Astrocyte (in vitro differentiated cells and primary cell): ENCODE measurements around the gene PSMA2. TPM values are rescaled to one million over a fixed set of nuclear protein-coding genes. Genes with fewer than 3 reads are reported as not detected.

Experiments used
- DNase-seq: peaks from one replicate; pipeline ENCODE4 v3.0.0-alpha.2; 2010; ENCODE audit warnings: low read depth
- FAIRE-seq: peaks from 2 replicates; lab custom pipeline; 2011; peaks lifted over from hg19 to GRCh38; lab: Jason Lieb, UNC
- H2AFZ ChIP-seq: 2 replicates; pipeline ENCODE4 v1.6.0; 2012; ENCODE audit warnings: low read depth, low read length, inconsistent platforms
- H3K27ac ChIP-seq: 2 replicates; pipeline ENCODE4 v1.5.1; 2011; ENCODE audit warnings: low read depth, low read length, inconsistent platforms
- H3K27me3 ChIP-seq: 2 replicates; pipeline ENCODE4 v1.6.0; 2011; ENCODE audit warnings: low read length, inconsistent platforms; ENCODE audit not compliant: insufficient read depth
- H3K36me3 ChIP-seq: 2 replicates; pipeline ENCODE4 v1.5.1; 2011; ENCODE audit warnings: low read length, inconsistent platforms; ENCODE audit not compliant: insufficient read depth
- H3K4me1 ChIP-seq: 2 replicates; pipeline ENCODE4 v1.5.1; 2011; ENCODE audit warnings: low read length, inconsistent platforms; ENCODE audit not compliant: insufficient read depth
- H3K4me2 ChIP-seq: 2 replicates; pipeline ENCODE4 v1.6.0; 2012; ENCODE audit warnings: low read length, inconsistent platforms
- H3K4me3 ChIP-seq: 2 replicates; pipeline ENCODE4 v1.5.1; 2011; ENCODE audit warnings: low read depth, mild to moderate bottlenecking, low read length, inconsistent platforms; ENCODE audit not compliant: insufficient read depth
- H3K79me2 ChIP-seq: 2 replicates; pipeline ENCODE4 v1.6.0; 2012; ENCODE audit warnings: mild to moderate bottlenecking, low read length, inconsistent platforms; ENCODE audit not compliant: insufficient read depth
- H3K9ac ChIP-seq: 2 replicates; pipeline ENCODE4 v1.6.0; 2012; ENCODE audit warnings: mild to moderate bottlenecking, low read length, inconsistent platforms
- H3K9me3 ChIP-seq: 2 replicates; pipeline ENCODE4 v1.5.1; 2012; ENCODE audit warnings: low read depth, mild to moderate bottlenecking, low read length, inconsistent platforms; ENCODE audit not compliant: insufficient read depth
- H4K20me1 ChIP-seq: 2 replicates; pipeline ENCODE4 v1.6.0; 2012; ENCODE audit warnings: low read length, inconsistent platforms; ENCODE audit not compliant: insufficient read depth
- H3K27ac Mint-ChIP-seq: one replicate; pipeline ENCODE4 v1.8.0; 2021; ENCODE audit warnings: mild to moderate bottlenecking, mixed read lengths; ENCODE audit not compliant: unreplicated experiment
- H3K27me3 Mint-ChIP-seq: one replicate; pipeline ENCODE4 v1.8.0; 2021; ENCODE audit warnings: low read depth, mixed read lengths; ENCODE audit not compliant: unreplicated experiment
- H3K36me3 Mint-ChIP-seq: one replicate; pipeline ENCODE4 v1.8.0; 2021; ENCODE audit warnings: low read depth, mixed read lengths; ENCODE audit not compliant: unreplicated experiment
- H3K4me1 Mint-ChIP-seq: one replicate; pipeline ENCODE4 v1.8.0; 2021; ENCODE audit warnings: low read depth, mixed read lengths; ENCODE audit not compliant: unreplicated experiment
- H3K4me3 Mint-ChIP-seq: one replicate; pipeline ENCODE4 v1.8.0; 2021; ENCODE audit warnings: mild to moderate bottlenecking, moderate library complexity, mixed read lengths; ENCODE audit not compliant: unreplicated experiment
- H3K9me3 Mint-ChIP-seq: one replicate; pipeline ENCODE4 v1.8.0; 2021; ENCODE audit warnings: mild to moderate bottlenecking, mixed read lengths; ENCODE audit not compliant: unreplicated experiment
- EZH2 ChIP-seq: IDR thresholded peaks from 2 replicates; pipeline ENCODE4 v1.6.1; 2012; ENCODE audit warnings: mild to moderate bottlenecking, low read length, inconsistent platforms; ENCODE audit not compliant: insufficient read depth
- total RNA-seq: library from RNA; stranded (reverse); gene quantifications from 2 replicates; pipeline ENCODE4 v1.2.1, GENCODE V29; 2021
- TF ChIP-seq, protein P1 (sequence below): IDR thresholded peaks from 2 replicates; pipeline ENCODE4 v1.5.1; 2011; ENCODE audit warnings: low read depth, mild to moderate bottlenecking, inconsistent platforms, low read length, moderate library complexity; ENCODE audit not compliant: insufficient read depth

The PSMA2 gene
- total RNA-seq, 1 donor from 2014 or later, result 119 TPM

DNA sequence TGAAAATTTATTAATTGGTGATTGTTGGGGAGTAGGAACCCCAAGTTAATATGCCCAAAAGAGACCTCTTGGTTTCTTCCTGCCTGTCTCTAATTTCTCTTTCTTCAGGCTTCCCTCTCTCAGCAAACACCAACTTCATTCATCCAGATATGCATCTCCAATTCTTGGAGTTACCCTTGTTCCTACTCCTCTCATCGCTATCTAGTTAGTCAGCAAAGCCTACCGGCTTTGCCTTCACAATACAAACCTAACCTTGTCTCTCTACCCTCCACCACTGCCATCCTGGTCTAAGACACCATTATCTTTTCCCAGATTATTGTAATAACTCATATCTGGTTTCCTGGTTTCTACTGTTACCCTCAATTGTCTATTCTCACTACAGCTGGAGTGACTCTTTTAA lies 48.1 kb upstream of the PSMA2 start:
- Histone ChIP-seq H3K4me2 (no peak overlapping the region), H3K9me3 (no peaks in the 10 kb centered on the region), H3K27me3 (no peaks in the 10 kb centered on the region), H3K79me2 (no peaks in the 10 kb centered on the region), H3K36me3 (no peaks in the 10 kb centered on the region), H3K27ac (no peak overlapping the region), H3K9ac (no peak overlapping the region), H3K4me3 (no peak overlapping the region), H2AFZ (no peak overlapping the region), H3K4me1 (no peaks in the 10 kb centered on the region), H4K20me1 (no peaks in the 10 kb centered on the region)
- TF ChIP-seq, protein P1, sequence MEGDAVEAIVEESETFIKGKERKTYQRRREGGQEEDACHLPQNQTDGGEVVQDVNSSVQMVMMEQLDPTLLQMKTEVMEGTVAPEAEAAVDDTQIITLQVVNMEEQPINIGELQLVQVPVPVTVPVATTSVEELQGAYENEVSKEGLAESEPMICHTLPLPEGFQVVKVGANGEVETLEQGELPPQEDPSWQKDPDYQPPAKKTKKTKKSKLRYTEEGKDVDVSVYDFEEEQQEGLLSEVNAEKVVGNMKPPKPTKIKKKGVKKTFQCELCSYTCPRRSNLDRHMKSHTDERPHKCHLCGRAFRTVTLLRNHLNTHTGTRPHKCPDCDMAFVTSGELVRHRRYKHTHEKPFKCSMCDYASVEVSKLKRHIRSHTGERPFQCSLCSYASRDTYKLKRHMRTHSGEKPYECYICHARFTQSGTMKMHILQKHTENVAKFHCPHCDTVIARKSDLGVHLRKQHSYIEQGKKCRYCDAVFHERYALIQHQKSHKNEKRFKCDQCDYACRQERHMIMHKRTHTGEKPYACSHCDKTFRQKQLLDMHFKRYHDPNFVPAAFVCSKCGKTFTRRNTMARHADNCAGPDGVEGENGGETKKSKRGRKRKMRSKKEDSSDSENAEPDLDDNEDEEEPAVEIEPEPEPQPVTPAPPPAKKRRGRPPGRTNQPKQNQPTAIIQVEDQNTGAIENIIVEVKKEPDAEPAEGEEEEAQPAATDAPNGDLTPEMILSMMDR, result no peak
- TF ChIP-seq EZH2, result no peak
- DNase-seq (no peak), FAIRE-seq (no peak)
- H3K36me3 Mint-ChIP-seq, result no peaks in the 10 kb centered on the region
- no peak overlapping the region for H3K27ac Mint-ChIP-seq
- no peaks in the 10 kb centered on the region for H3K4me1 Mint-ChIP-seq
- no peak overlapping the region for H3K4me3 Mint-ChIP-seq
- H3K27me3 Mint-ChIP-seq, result peaks cover 9% of the 10 kb centered on the region
- peaks cover 9% of the 10 kb centered on the region for H3K9me3 Mint-ChIP-seq

- H3K36me3 Mint-ChIP-seq, result no peaks in the 10 kb centered on the region
- no peak overlapping the region for H3K4me2 ChIP-seq
- no peak overlapping the region for H3K9ac ChIP-seq
- H3K27ac Mint-ChIP-seq, result no peak overlapping the region
- peaks cover 4% of the 10 kb centered on the region for H3K9me3 Mint-ChIP-seq
- H3K9me3 ChIP-seq, result no peaks in the 10 kb centered on the region
- no peak for FAIRE-seq
- peaks cover 4% of the 10 kb centered on the region for H3K4me1 ChIP-seq
- no peaks in the 10 kb centered on the region for H3K27me3 ChIP-seq
- H3K27me3 Mint-ChIP-seq, result peaks cover 12% of the 10 kb centered on the region
- H2AFZ ChIP-seq, result no peak overlapping the region
- no peak overlapping the region for H3K4me3 Mint-ChIP-seq
- H4K20me1 ChIP-seq, result no peaks in the 10 kb centered on the region
- no peak overlapping the region for H3K4me3 ChIP-seq
- no peak for TF ChIP-seq EZH2
- TF ChIP-seq, protein P1, result no peak
- DNase-seq, result no peak
- H3K79me2 ChIP-seq, result no peaks in the 10 kb centered on the region
- no peaks in the 10 kb centered on the region for H3K4me1 Mint-ChIP-seq
- no peaks in the 10 kb centered on the region for H3K36me3 ChIP-seq
- no peak overlapping the region for H3K27ac ChIP-seq
These were observed 46.5 kb upstream of the PSMA2 start for GRCh38 chr7:42978496-42978895.

GRCh38 chr7:42976371-42976770 lies 44.4 kb upstream of the PSMA2 start:
- Mint-ChIP-seq H3K4me3 (no peak overlapping the region), H3K4me1 (peaks cover 9% of the 10 kb centered on the region), H3K27me3 (peaks cover 10% of the 10 kb centered on the region), H3K9me3 (no peaks in the 10 kb centered on the region), H3K27ac (no peak overlapping the region), H3K36me3 (no peaks in the 10 kb centered on the region)
- Histone ChIP-seq H3K4me2 (no peak overlapping the region), H3K9ac (no peak overlapping the region), H2AFZ (no peak overlapping the region), H3K27ac (no peak overlapping the region), H3K79me2 (no peaks in the 10 kb centered on the region), H3K9me3 (no peaks in the 10 kb centered on the region), H3K4me3 (no peak overlapping the region), H3K27me3 (no peaks in the 10 kb centered on the region), H4K20me1 (no peaks in the 10 kb centered on the region), H3K36me3 (no peaks in the 10 kb centered on the region), H3K4me1 (peaks cover 11% of the 10 kb centered on the region)
- FAIRE-seq (no peak), DNase-seq (no peak)
- TF ChIP-seq EZH2, result no peak
- TF ChIP-seq, protein P1, result no peak
